ENCODE measurements around the gene FAM186B.

The FAM186B gene

GRCh38 chr12:49537752-49538509, 67.5 kb downstream of the FAM186B start:
- peak; percentile 21 for DNase-seq

All from central memory CD4-positive, alpha-beta T cell (primary cell).